Testis (tissue), 2 donors: ENCODE results near the gene UVRAG.

ENCODE experiments used
- CTCF ChIP-seq, 3 experiments: fragments of 450-650 bp in 2 of 3; fragments of 200-600 bp in 1 of 3; sonication (generic) in 1 of 3; IDR thresholded peaks; one replicate each; pipeline ENCODE4 v1.5.1; 2016 to 2019; ENCODE audit warnings: antibody characterized with exemption in 3 of 3, mild to moderate bottlenecking in 2 of 3, moderate library complexity in 1 of 3
- POLR2A ChIP-seq: fragments of 450-650 bp; IDR thresholded peaks from one replicate; pipeline ENCODE4 v1.6.1; 2017; ENCODE audit warnings: antibody characterized with exemption, mild to moderate bottlenecking, moderate library complexity

- TF ChIP-seq POLR2A (no peak), CTCF (IDR thresholded peaks at IDR 0.05) (no peak)
These were observed 104.5 kb downstream of the UVRAG start for GRCh38 chr11:75919525-75919924.
